Heart left ventricle (tissue), 13 donors: ENCODE results near the gene GALK2.

Experiments used
- CTCF ChIP-seq, 12 donors: fragments of 200-600 bp; sonication (generic) in 4 of 12; IDR thresholded peaks; one replicate each; pipeline versions ENCODE4 v1.5.0 to v1.8.0; 2018 to 2022; ENCODE audit warnings: antibody characterized with exemption in 12 of 12, mild to moderate bottlenecking in 5 of 12
- POLR2A ChIP-seq, 2 donors: fragments of 450-650 bp; IDR thresholded peaks; one replicate each; pipeline ENCODE4 v1.6.1; 2017; ENCODE audit warnings: antibody characterized with exemption in 2 of 2, mild to moderate bottlenecking in 2 of 2, moderate library complexity in 2 of 2
- donor health status: ischemic (EF 13 %, LVEDD 7.1; RV severe dilation, severe dysfunction).
- donor health status: DM: no; HTN: yes; CAD: no.
- donor health status: DM: no; HTN: no; CAD: no.
- donor health status: ischemic (EF 25% LVEDD 6.9; RV normal size, moderate dysfunction).
- donor health status: ischemic (EF 25% LVEDD 5.7; RV mildly dilated, moderate dysfunction).
- donor health status: ischemic (EF 35%, LVEDD 5.7; RV mildly dilated, moderate dysfunction).
- donor health status: nonischemic (EF 11% LVEDD 7.7; RV severe dilation, severe dysfunction).
- donor health status: DM: yes; HTN: yes; CAD: no.
- donor health status: PGD.
- donor health status: ischemic (EF 29% LVEDD 5.4; RV normal size, mild dysfunction).
- donor health status: nonischemic (EF 23%, LVEDD 6.1; RV moderate dilation, normal function).

- TF ChIP-seq CTCF (IDR thresholded peaks at IDR 0.05): no peak
- TF ChIP-seq POLR2A (IDR thresholded peaks at IDR 0.05): no peak
These were observed 29.6 kb downstream of the GALK2 start for GRCh38 chr15:49199666-49200065.
